Tibial nerve (tissue), 4 donors: ENCODE measurements around the gene DHX57.

Source experiments
- CTCF ChIP-seq, 5 experiments: fragments of 200-600 bp in 3 of 5; fragments of 450-650 bp in 2 of 5; sonication (generic) in 3 of 5; IDR thresholded peaks; one replicate each; pipeline ENCODE4 v1.5.1; 2016 to 2019; ENCODE audit warnings: antibody characterized with exemption in 5 of 5, mild to moderate bottlenecking in 3 of 5, moderate library complexity in 2 of 5
- EP300 ChIP-seq, 2 donors: sonication (generic); formaldehyde crosslinking; IDR thresholded peaks; one replicate each; pipeline ENCODE4 v1.6.1; 2017; ENCODE audit warnings: antibody characterized with exemption in 2 of 2, mild to moderate bottlenecking in 1 of 2

- TF ChIP-seq CTCF (IDR thresholded peaks at IDR 0.05) (no peak), EP300 (IDR thresholded peaks at IDR 0.05) (no peak)
Observed at GRCh38 chr2:38825956-38826355, 49.8 kb downstream of the DHX57 start.
